Calu3 (cell line): ENCODE results near the gene HOXB1. TPM values are rescaled to one million over a fixed set of nuclear protein-coding genes. Genes with fewer than 3 reads are reported as not detected.

Experiments
- BruUV-seq: library from RNA; stranded (reverse); fragments of 400-500 nt; replicated peaks from 2 replicates; lab custom pipeline; 2021; lab: Mats Ljungman, UMichigan
- CTCF ChIA-PET: fragments of 300-600 bp; sonication (Branson Sonifier 250); formaldehyde crosslinking; loops from one replicate; lab custom pipeline; 2022; ENCODE audit warnings: antibody characterized with exemption; lab: Charles Lee
- DNase-seq: peaks from one replicate; pipeline ENCODE4 v3.0.0; 2022
- H3K27ac Mint-ChIP-seq: one replicate; pipeline ENCODE4 v1.8.0; 2022; ENCODE audit warnings: mixed read lengths; ENCODE audit not compliant: unreplicated experiment
- H3K27me3 Mint-ChIP-seq: one replicate; pipeline ENCODE4 v1.8.0; 2022; ENCODE audit warnings: mixed read lengths; ENCODE audit not compliant: unreplicated experiment
- H3K36me3 Mint-ChIP-seq: one replicate; pipeline ENCODE4 v1.8.0; 2022; ENCODE audit warnings: mild to moderate bottlenecking, moderate library complexity, mixed read lengths; ENCODE audit not compliant: insufficient read depth, unreplicated experiment
- H3K4me1 Mint-ChIP-seq: one replicate; pipeline ENCODE4 v1.8.0; 2022; ENCODE audit warnings: mild to moderate bottlenecking, low read depth, mixed read lengths; ENCODE audit not compliant: unreplicated experiment
- H3K4me3 Mint-ChIP-seq: one replicate; pipeline ENCODE4 v1.8.0; 2022; ENCODE audit warnings: mild to moderate bottlenecking, low read depth, moderate library complexity, mixed read lengths; ENCODE audit not compliant: unreplicated experiment
- H3K9me3 Mint-ChIP-seq: one replicate; pipeline ENCODE4 v1.8.0; 2022; ENCODE audit warnings: low read depth, mixed read lengths; ENCODE audit not compliant: unreplicated experiment
- intact Hi-C: fragments of 100-400 bp; cut with micrococcal nuclease; formaldehyde crosslinking; loops from one replicate; pipeline ENCODE4 v1.10.0; 2022; ENCODE audit not compliant: unreplicated experiment
- total RNA-seq: library from RNA; stranded (reverse); gene quantifications from 2 replicates; pipeline ENCODE4 v1.2.3, GENCODE V29; 2022
- TF ChIP-seq, protein P1 (sequence below): fragments of 200-600 bp; IDR thresholded peaks from one replicate; pipeline ENCODE4 v1.8.0; 2022; ENCODE audit warnings: antibody characterized with exemption; ENCODE audit not compliant: unreplicated experiment

The HOXB1 gene
- total RNA-seq, 1 experiment from 2014 or later, result not detected

DNA sequence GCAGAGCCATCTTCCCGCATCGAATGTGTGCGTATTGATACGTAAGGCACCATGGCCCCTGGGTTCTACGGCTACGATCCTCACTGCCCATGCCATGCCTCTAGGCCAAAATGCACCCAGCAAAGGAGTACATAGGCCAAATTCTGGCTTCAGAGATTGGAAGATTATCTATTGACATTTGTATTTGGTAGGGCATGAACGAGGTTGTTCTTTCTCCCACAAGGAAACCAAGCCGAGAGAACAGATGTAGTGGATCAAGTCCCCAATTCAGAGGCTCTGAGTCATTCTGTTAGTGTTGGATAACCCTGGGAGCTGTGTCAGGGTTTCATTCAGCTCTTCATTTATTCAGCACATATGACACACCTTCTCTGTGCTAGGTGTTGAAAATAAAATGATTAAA lies 36.5 kb downstream of the HOXB1 start:
- no peak for DNase-seq
- Mint-ChIP-seq H3K9me3 (no peaks in the 10 kb centered on the region), H3K4me3 (no peak overlapping the region), H3K36me3 (no peaks in the 10 kb centered on the region), H3K4me1 (peaks cover 54% of the 10 kb centered on the region), H3K27ac (no peak overlapping the region), H3K27me3 (no peaks in the 10 kb centered on the region)
- TF ChIP-seq, protein P1, sequence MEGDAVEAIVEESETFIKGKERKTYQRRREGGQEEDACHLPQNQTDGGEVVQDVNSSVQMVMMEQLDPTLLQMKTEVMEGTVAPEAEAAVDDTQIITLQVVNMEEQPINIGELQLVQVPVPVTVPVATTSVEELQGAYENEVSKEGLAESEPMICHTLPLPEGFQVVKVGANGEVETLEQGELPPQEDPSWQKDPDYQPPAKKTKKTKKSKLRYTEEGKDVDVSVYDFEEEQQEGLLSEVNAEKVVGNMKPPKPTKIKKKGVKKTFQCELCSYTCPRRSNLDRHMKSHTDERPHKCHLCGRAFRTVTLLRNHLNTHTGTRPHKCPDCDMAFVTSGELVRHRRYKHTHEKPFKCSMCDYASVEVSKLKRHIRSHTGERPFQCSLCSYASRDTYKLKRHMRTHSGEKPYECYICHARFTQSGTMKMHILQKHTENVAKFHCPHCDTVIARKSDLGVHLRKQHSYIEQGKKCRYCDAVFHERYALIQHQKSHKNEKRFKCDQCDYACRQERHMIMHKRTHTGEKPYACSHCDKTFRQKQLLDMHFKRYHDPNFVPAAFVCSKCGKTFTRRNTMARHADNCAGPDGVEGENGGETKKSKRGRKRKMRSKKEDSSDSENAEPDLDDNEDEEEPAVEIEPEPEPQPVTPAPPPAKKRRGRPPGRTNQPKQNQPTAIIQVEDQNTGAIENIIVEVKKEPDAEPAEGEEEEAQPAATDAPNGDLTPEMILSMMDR, result no peak
- CTCF ChIA-PET, result interaction anchor here (1.5 kb wide), 1 partner anchor 12 kb away, joined by 4 read pairs; no protein-coding TSS in a partner anchor
- no TSS peak for BruUV-seq
- intact Hi-C loops, result loop anchor here (5.0 kb wide), 1 partner anchor 48 kb away; no protein-coding TSS in a partner anchor

DNA sequence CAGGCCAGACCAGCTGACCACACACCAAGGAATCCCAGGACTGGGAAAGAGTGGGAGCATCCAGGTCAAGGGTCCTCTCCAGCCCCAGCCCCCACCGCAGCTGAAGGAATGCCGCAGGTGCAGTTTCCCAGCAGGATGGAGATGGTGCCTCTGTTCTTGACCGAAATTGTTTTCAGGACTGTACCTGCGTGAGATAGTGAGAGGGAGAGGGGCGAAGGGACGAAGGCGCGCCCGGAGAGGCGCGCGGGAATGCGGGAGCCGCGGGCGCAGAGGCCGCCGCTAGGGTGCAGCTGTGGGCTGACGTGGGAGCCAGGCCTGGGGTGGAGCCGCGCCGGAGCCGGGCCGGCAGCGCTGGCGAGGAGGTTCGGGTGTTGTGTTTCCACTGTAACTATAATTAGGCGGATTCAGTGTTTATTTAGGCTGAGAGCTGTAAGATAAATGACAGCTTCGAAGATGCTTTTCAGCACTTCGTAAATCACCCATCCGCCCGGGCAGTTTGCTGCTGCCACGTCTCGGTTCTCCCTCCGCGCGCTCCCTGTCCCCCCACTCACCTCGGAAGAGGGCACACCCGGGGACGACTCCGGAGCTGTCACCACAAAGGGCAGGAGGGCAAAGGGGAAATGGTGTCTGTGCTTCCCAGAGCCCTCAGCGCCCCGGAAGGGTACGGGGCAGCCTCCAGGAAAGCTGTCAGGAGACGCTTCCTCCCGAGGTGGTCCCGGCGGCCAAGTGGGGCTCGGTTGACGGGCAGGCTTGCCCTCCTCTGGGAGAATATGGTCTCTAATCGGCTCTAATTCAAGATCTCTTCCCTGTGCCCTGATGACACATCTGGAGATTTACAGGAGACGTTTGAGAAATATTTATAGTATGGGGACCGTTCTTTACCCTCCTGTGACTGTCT lies 38.2 kb downstream of the HOXB1 start:
- CTCF ChIA-PET, result interaction anchor here (0.5 to 1.8 kb wide), 10 partner anchors 9 to 141 kb away, joined by 3 to 5 read pairs (median 3); no protein-coding TSS in a partner anchor
- Mint-ChIP-seq H3K9me3 (no peaks in the 10 kb centered on the region), H3K36me3 (no peaks in the 10 kb centered on the region), H3K4me3 (peak overlapping the region; percentile 60), H3K4me1 (peaks cover 53% of the 10 kb centered on the region), H3K27me3 (no peaks in the 10 kb centered on the region), H3K27ac (no peak overlapping the region)
- TF ChIP-seq, protein P1, result peak; percentile 96
- intact Hi-C loops, result loop anchor here (5.0 kb wide), 1 partner anchor 50 kb away; no protein-coding TSS in a partner anchor
- BruUV-seq, result no TSS peak
- peak; percentile 90 for DNase-seq

DNA sequence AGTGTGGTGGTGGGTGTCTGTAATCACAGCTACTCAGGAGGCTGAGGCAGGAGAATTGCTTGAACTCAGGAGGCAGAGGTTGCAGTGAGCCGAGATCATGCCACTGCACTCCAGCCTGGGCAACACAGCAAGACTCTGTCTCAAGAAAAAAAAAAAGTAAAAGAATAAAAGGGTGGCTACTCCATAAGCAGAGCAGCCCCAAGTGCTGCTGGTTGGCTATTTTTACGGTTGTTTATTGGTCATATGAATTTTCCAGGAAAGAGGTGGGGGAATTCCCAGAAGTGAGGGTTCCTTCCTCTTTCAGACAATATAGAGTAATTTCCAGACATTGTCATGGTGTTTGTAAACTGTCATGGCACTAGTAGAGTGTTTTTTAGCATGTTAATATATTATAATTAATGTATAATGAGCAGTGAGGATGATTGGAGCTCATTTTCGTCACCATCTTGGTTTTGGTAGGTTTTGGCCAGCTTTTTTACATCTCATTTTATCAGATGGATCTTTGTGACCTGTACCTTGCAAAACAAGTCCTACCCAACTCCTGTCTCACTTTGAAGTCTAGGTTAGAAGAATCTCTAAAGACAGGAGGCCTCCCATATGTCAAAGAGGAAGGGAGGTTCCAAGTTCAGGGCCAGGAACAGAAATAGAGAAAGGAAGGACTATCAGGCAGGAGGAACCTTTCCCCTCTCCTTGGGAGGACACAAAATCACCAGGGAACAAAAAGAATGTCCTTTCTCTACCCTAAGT lies 39.1 kb downstream of the HOXB1 start:
- intact Hi-C loops, result loop anchor here (5.0 kb wide), 1 partner anchor 51 kb away; no protein-coding TSS in a partner anchor

GRCh38 chr17:48490451-48490892 lies 40.3 kb downstream of the HOXB1 start:
- CTCF ChIA-PET, result no interaction called here
- no peak for DNase-seq
- TF ChIP-seq, protein P1, result no peak
- H3K27ac Mint-ChIP-seq, result peak overlapping the region; percentile 43
- H3K36me3 Mint-ChIP-seq, result no peaks in the 10 kb centered on the region
- no TSS peak for BruUV-seq
- peaks cover 55% of the 10 kb centered on the region for H3K4me1 Mint-ChIP-seq
- intact Hi-C loops, result loop anchor here (5.0 kb wide), 1 partner anchor 52 kb away; no protein-coding TSS in a partner anchor
- H3K4me3 Mint-ChIP-seq, result no peak overlapping the region
- H3K27me3 Mint-ChIP-seq, result no peaks in the 10 kb centered on the region
- H3K9me3 Mint-ChIP-seq, result no peaks in the 10 kb centered on the region

More for the DNA sequence above, 39.1 kb downstream of the HOXB1 start:
- no peak for DNase-seq
- TF ChIP-seq, protein P1, result no peak
- Mint-ChIP-seq H3K27me3 (no peaks in the 10 kb centered on the region), H3K9me3 (no peaks in the 10 kb centered on the region), H3K36me3 (no peaks in the 10 kb centered on the region), H3K4me3 (peak overlapping the region; percentile 60), H3K4me1 (peaks cover 52% of the 10 kb centered on the region), H3K27ac (no peak overlapping the region)
- CTCF ChIA-PET, result interaction anchor here (0.5 to 1.8 kb wide), 8 partner anchors 8 to 140 kb away, joined by 3 to 5 read pairs (median 3); no protein-coding TSS in a partner anchor
- BruUV-seq, result no TSS peak
